Liver (tissue), 9 donors: Measurements from ENCODE around the gene SH3D21. TPM values are rescaled to one million over a fixed set of nuclear protein-coding genes. Genes with fewer than 3 reads are reported as not detected.

Source experiments
- DNase-seq: peaks from one replicate; pipeline ENCODE4 v3.0.0-alpha.2; 2017; ENCODE audit warnings: low spot score
- H3K27ac ChIP-seq, 2 donors: one replicate each; pipeline ENCODE4 v1.7.0; 2013; ENCODE audit warnings: inconsistent platforms in 2 of 2, low read length in 2 of 2, control low read depth in 1 of 2, low read depth in 1 of 2, mild to moderate bottlenecking in 1 of 2
- H3K27me3 ChIP-seq, 4 donors: one replicate each; pipeline versions ENCODE4 v1.6.1 to v1.7.0; 2013; ENCODE audit warnings: low read length in 3 of 4, inconsistent platforms in 1 of 4, mild to moderate bottlenecking in 1 of 4, moderate library complexity in 1 of 4; ENCODE audit not compliant: control insufficient read depth in 4 of 4, insufficient read depth in 4 of 4
- H3K36me3 ChIP-seq, 4 donors: one replicate each; pipeline versions ENCODE4 v1.6.1 to v1.7.0; 2013; ENCODE audit warnings: low read length in 3 of 4, mild to moderate bottlenecking in 3 of 4, low read depth in 1 of 4, moderate library complexity in 1 of 4; ENCODE audit not compliant: control insufficient read depth in 4 of 4, insufficient read depth in 3 of 4
- H3K4me1 ChIP-seq, 4 donors: one replicate each; pipeline versions ENCODE4 v1.6.1 to v1.7.0; 2013; ENCODE audit warnings: low read length in 3 of 4, mild to moderate bottlenecking in 3 of 4, moderate library complexity in 1 of 4; ENCODE audit not compliant: control insufficient read depth in 4 of 4, insufficient read depth in 4 of 4
- H3K4me3 ChIP-seq, 3 donors: one replicate each; pipeline versions ENCODE4 v1.6.1 to v1.7.0; 2013; ENCODE audit warnings: low read length in 3 of 3, control low read depth in 1 of 3, low read depth in 1 of 3, mild to moderate bottlenecking in 1 of 3
- H3K9ac ChIP-seq, 2 donors: one replicate each; pipeline ENCODE4 v1.7.0; 2013; ENCODE audit warnings: low read length in 2 of 2, mild to moderate bottlenecking in 2 of 2, moderate library complexity in 2 of 2, control low read depth in 1 of 2, low read depth in 1 of 2
- H3K9me3 ChIP-seq, 4 donors: one replicate each; pipeline versions ENCODE4 v1.6.1 to v1.7.0; 2013; ENCODE audit warnings: low read length in 3 of 4; ENCODE audit not compliant: control insufficient read depth in 4 of 4
- ATF3 ChIP-seq: IDR thresholded peaks from 2 replicates; pipeline ENCODE4 v1.6.1; 2016; ENCODE audit warnings: antibody characterized with exemption
- CTCF ChIP-seq: fragments of 150-350 bp; IDR thresholded peaks from 2 replicates; pipeline ENCODE4 v1.5.1; 2017; ENCODE audit warnings: improper control_type of control experiment, low read depth, low read length; ENCODE audit not compliant: missing input control
- EGR1 ChIP-seq, 2 donors: IDR thresholded peaks; 2 replicates each; pipeline ENCODE4 v1.6.1; 2016 to 2018; ENCODE audit warnings: antibody characterized with exemption in 2 of 2, low read depth in 2 of 2
- FOXA1 ChIP-seq: IDR thresholded peaks from 2 replicates; pipeline ENCODE4 v1.6.1; 2016; ENCODE audit warnings: antibody characterized with exemption
- FOXA2 ChIP-seq: IDR thresholded peaks from 2 replicates; pipeline ENCODE4 v1.6.1; 2016; ENCODE audit warnings: antibody characterized with exemption
- GABPA ChIP-seq, 2 donors: IDR thresholded peaks in 1 of 2; conservative IDR thresholded peaks in 1 of 2; 2 replicates each; pipeline ENCODE4 v1.6.1; 2016; ENCODE audit warnings: antibody characterized with exemption in 2 of 2, mild to moderate bottlenecking in 1 of 2, moderate library complexity in 1 of 2
- HNF4A ChIP-seq, 2 donors: conservative IDR thresholded peaks; 2 replicates each; pipeline ENCODE4 v1.6.1; 2016; ENCODE audit warnings: antibody characterized with exemption in 2 of 2, mild to moderate bottlenecking in 2 of 2
- HNF4G ChIP-seq: IDR thresholded peaks from 2 replicates; pipeline ENCODE4 v1.6.1; 2016; ENCODE audit warnings: antibody characterized with exemption
- JUND ChIP-seq, 2 donors: IDR thresholded peaks; 2 replicates each; pipeline ENCODE4 v1.6.1; 2016; ENCODE audit warnings: antibody characterized with exemption in 2 of 2
- MAX ChIP-seq: IDR thresholded peaks from 2 replicates; pipeline ENCODE4 v1.6.1; 2016; ENCODE audit warnings: antibody characterized with exemption
- RAD21 ChIP-seq, 2 donors: IDR thresholded peaks; 2 replicates each; pipeline ENCODE4 v1.6.1; 2016; ENCODE audit warnings: antibody characterized with exemption in 2 of 2, mild to moderate bottlenecking in 2 of 2
- REST ChIP-seq: IDR thresholded peaks from 2 replicates; pipeline ENCODE4 v1.6.1; 2016; ENCODE audit warnings: antibody characterized with exemption, mild to moderate bottlenecking
- RXRA ChIP-seq, 2 donors: IDR thresholded peaks; 2 replicates each; pipeline ENCODE4 v1.6.1; 2017 to 2018; ENCODE audit warnings: antibody characterized with exemption in 2 of 2, mild to moderate bottlenecking in 1 of 2
- SP1 ChIP-seq: IDR thresholded peaks from 2 replicates; pipeline ENCODE4 v1.6.1; 2018; ENCODE audit warnings: antibody characterized with exemption, mild to moderate bottlenecking
- TAF1 ChIP-seq: conservative IDR thresholded peaks from 2 replicates; pipeline ENCODE4 v1.6.1; 2016; ENCODE audit warnings: antibody characterized with exemption, mild to moderate bottlenecking
- YY1 ChIP-seq: IDR thresholded peaks from 2 replicates; pipeline ENCODE4 v1.6.1; 2016; ENCODE audit warnings: antibody characterized with exemption, mild to moderate bottlenecking
- ZBTB33 ChIP-seq: IDR thresholded peaks from 2 replicates; pipeline ENCODE4 v1.6.1; 2016; ENCODE audit warnings: antibody characterized with exemption
- WGBS: extraction: QIAGEN DNeasy Blood & Tissue Kit; methylation state at CpG from one replicate; pipeline ENCODE4 v1.1.7; 2013; 5-methylcytosine and 5-hydroxymethylcytosine counted together
- polyA plus RNA-seq, 2 donors: library from polyadenylated mRNA; stranded (reverse) in 1 of 2; unstranded in 1 of 2; fragments of 200-250 nt in 1 of 2; fragments of >200 nt in 1 of 2; fragmentation: Nextera tagmentation in 1 of 2; extraction: Ambion mirVana in 1 of 2; gene quantifications; one replicate each; pipeline versions ENCODE4 v1.2.1 to v1.2.3, GENCODE V29; 2013 to 2015
- total RNA-seq, 2 donors: library from RNA; depleted of rRNA; stranded (reverse); fragments of >200 nt; gene quantifications; one replicate each; pipeline ENCODE4 v1.2.3, GENCODE V29; 2014
- donor health status: healthy.
- donor health status: healthy.
- donor health status: healthy.
- donor health status: healthy.
- donor health status: healthy.

SH3D21 gene
- 1 to 10 TPM in 1 of 2 donors, under 1 TPM in 1; 0.47 to 1.0 TPM for total RNA-seq
- polyA plus RNA-seq, result under 1 TPM; 0.29 to 0.36 TPM

- H3K4me3 ChIP-seq, result peak within 1 kb of the TSS in 2 of 3 donors; percentile 50 to 62
- no peaks in the 10 kb centered on the region for H3K9me3 ChIP-seq
- H3K9ac ChIP-seq, result peak within 1 kb of the TSS in 1 of 2 donors; percentile 16
- H3K27me3 ChIP-seq, result no peaks in the 10 kb centered on the region
- 2% methylated on average over 65 of the region's 65 CpGs for WGBS
- DNase-seq, result peak; percentile 56
- peaks cover 15 to 25% (median 23%) of the 10 kb centered on the region in 4 donors for H3K36me3 ChIP-seq
- peak within 1 kb of the TSS; percentile 40 to 61 for H3K27ac ChIP-seq
- TF ChIP-seq RAD21 (IDR thresholded peaks at IDR 0.05), result peak in 1 of 2 donors; percentile 21
- no peak for TF ChIP-seq CTCF
- TF ChIP-seq FOXA2, result no peak
- H3K4me1 ChIP-seq, result peaks cover 3 to 15% (median 11%) of the 10 kb centered on the region in 4 donors
Measured at GRCh38 chr1:36306210-36306901, at the start of gene SH3D21. TSS of gene SH3D21 (plus strand) at chr1:36306368. CDS start at chr1:36306421, 53 bp downstream.

- peaks cover 7 to 54% (median 45%) of the 10 kb centered on the region in 4 donors for H3K4me1 ChIP-seq
- H3K4me3 ChIP-seq, result no peak overlapping the region
- DNase-seq, result no peak
- WGBS, result 81% methylated on average over 15 of the region's 15 CpGs
- TF ChIP-seq EGR1 (IDR thresholded peaks at IDR 0.05; ENCODE audit: low read depth in 2 of 2) (no peak), HNF4A (conservative IDR thresholded peaks at IDR 0.05) (no peak), HNF4G (no peak), FOXA2 (no peak), FOXA1 (no peak), YY1 (no peak), ZBTB33 (no peak), RXRA (IDR thresholded peaks at IDR 0.05) (no peak), RAD21 (IDR thresholded peaks at IDR 0.05) (no peak), MAX (no peak), ATF3 (no peak), TAF1 (no peak), JUND (IDR thresholded peaks at IDR 0.05) (no peak), SP1 (no peak), REST (no peak), CTCF (no peak), GABPA (IDR thresholded peaks at IDR 0.05 in 1 of 2, conservative IDR thresholded peaks at IDR 0.05 in 1 of 2) (no peak)
- no peaks in the 10 kb centered on the region for H3K27me3 ChIP-seq
- H3K9me3 ChIP-seq, result no peaks in the 10 kb centered on the region
- no peak overlapping the region for H3K27ac ChIP-seq
- peaks cover 2 to 10% (median 4%) of the 10 kb centered on the region in 4 donors for H3K36me3 ChIP-seq
- no peak overlapping the region for H3K9ac ChIP-seq
Measured at GRCh38 chr1:36256558-36257374, 49.4 kb upstream of the SH3D21 start.
